T-helper 2 cell treated with Interferon-gamma antibody and Interleukin-4, amounts not matched to agents 5 μg/mL and 100 μg/mL, for 36 hours (primary cell): ENCODE data around the gene GRID1.
"Not testable (repeated sequence)": the region's sequence is repeated elsewhere in the genome, so short reads cannot be mapped to it uniquely, and the experiment has no call there.

ENCODE experiments used
- DNase-seq: peaks from one replicate; pipeline ENCODE4 v3.0.0; 2021; ENCODE audit warnings: low spot score
- H3K27ac Mint-ChIP-seq: one replicate; pipeline ENCODE4 v1.8.0; 2021; ENCODE audit warnings: mild to moderate bottlenecking, mixed read lengths
- H3K27me3 Mint-ChIP-seq: one replicate; pipeline ENCODE4 v1.8.0; 2021; ENCODE audit warnings: low read depth, mixed read lengths
- H3K36me3 Mint-ChIP-seq: one replicate; pipeline ENCODE4 v1.8.0; 2021; ENCODE audit warnings: low read depth, mixed read lengths
- H3K4me1 Mint-ChIP-seq: one replicate; pipeline ENCODE4 v1.8.0; 2021; ENCODE audit warnings: low read depth, mixed read lengths
- H3K4me3 Mint-ChIP-seq: one replicate; pipeline ENCODE4 v1.8.0; 2022; ENCODE audit warnings: mild to moderate bottlenecking, moderate library complexity, mixed read lengths
- H3K9me3 Mint-ChIP-seq: one replicate; pipeline ENCODE4 v1.8.0; 2021; ENCODE audit warnings: mixed read lengths

GRID1 gene

DNA sequence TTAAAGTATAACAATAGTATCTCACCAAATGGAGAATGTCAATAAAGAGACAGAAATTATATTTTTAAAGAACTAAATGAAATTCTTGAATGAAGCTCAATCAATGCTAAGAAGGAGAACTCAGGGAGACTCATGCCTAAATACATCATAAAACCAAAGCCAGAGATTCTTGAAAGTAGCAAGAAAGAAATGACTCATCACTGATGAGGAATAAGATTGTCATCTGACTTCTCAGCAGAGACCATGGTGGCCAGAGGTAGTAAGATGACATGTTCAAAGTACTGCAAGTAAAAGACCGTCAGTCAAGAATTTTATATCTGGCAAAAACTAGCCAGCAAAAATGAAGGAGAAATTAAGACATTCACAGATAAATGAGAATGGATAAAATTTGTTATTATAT is 399.0 kb downstream of the GRID1 start:
- no peak overlapping the region for H3K27ac Mint-ChIP-seq
- no peak overlapping the region for H3K4me3 Mint-ChIP-seq
- no peaks in the 10 kb centered on the region for H3K36me3 Mint-ChIP-seq
- H3K4me1 Mint-ChIP-seq = peaks cover 2% of the 10 kb centered on the region
- peaks cover 4% of the 10 kb centered on the region for H3K9me3 Mint-ChIP-seq
- DNase-seq = no peak
- H3K27me3 Mint-ChIP-seq = peaks cover 2% of the 10 kb centered on the region

DNA sequence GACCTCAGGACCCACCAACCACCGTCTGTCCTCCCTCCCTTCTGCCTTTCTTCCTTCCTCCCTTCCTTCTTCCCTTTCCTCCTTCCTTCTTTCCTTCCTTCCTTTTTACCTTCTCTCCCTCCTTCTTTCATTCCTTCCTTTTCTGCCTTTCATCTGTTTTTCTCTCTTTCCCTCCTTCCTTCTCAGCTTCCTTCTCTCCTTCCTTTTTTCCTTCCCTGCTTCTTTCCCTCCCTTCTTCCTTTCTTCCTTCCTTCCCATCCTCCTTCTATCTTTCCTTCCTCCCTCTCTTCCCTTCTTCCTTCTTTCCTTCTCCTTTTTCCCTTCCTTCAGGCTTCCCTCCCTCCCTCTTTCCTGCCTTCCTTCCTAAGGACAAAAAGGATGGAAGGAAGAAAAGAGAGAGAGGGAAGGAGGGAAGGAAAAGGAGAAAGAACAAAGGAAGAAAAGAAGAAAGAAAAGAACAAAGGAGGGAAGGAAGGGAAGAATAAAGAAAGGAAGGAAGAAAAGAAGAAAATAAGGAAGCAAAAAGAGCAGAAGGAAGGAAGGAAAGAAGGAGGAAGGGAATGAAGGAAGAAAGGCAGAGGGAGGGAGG is 405.0 kb downstream of the GRID1 start:
- Mint-ChIP-seq H3K27me3 (no peaks in the 10 kb centered on the region), H3K27ac (peak overlapping the region; percentile 36), H3K36me3 (no peaks in the 10 kb centered on the region), H3K4me3 (no peak overlapping the region), H3K4me1 (no peaks in the 10 kb centered on the region), H3K9me3 (peaks cover 9% of the 10 kb centered on the region)
- DNase-seq = no peak

DNA sequence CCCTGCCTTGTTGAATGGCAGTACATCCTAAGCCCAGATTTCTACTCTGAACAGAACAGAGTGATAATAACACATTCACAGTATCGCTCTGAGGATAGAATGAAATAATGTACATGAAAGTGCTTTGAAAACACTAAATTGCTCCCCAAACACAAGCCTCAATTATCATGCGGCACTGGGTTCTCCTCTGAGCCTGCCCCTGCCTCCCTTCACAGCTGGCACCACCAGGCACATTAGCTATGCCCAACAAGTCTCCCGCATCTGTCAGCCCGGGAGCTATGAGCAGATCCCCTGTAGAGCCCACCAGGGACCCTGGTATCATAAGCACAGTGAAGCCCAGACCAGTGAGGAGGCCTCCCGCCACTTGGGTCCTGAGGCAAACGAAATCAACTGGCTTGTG is 405.5 kb downstream of the GRID1 start:
- no peak for DNase-seq
- H3K27me3 Mint-ChIP-seq = no peaks in the 10 kb centered on the region
- peaks cover 10% of the 10 kb centered on the region for H3K9me3 Mint-ChIP-seq
- H3K36me3 Mint-ChIP-seq = no peaks in the 10 kb centered on the region
- H3K4me1 Mint-ChIP-seq = no peaks in the 10 kb centered on the region
- no peak overlapping the region for H3K27ac Mint-ChIP-seq
- no peak overlapping the region for H3K4me3 Mint-ChIP-seq

DNA sequence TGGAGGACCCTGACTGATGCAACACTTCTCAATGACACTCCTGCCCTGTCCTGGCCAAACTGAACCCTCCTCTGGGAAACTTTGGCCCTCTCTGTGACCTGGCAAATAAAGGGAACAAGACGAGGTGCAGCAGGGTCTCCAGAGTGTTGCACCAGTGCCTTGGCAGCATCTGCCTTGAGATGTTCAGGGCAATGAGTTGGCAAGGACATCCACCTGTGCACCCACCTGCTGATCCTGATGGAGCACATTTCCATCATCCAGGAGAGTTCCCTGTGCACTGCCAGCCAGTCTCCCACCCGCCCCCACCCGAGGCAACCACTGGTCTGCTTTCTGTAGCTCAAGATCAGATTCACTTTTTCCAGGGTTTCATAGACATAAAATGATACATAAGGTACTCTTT is 407.4 kb downstream of the GRID1 start:
- Mint-ChIP-seq H3K27ac (no peak overlapping the region), H3K27me3 (no peaks in the 10 kb centered on the region), H3K9me3 (peaks cover 6% of the 10 kb centered on the region), H3K4me3 (no peak overlapping the region), H3K36me3 (no peaks in the 10 kb centered on the region), H3K4me1 (no peaks in the 10 kb centered on the region)
- DNase-seq = no peak

DNA sequence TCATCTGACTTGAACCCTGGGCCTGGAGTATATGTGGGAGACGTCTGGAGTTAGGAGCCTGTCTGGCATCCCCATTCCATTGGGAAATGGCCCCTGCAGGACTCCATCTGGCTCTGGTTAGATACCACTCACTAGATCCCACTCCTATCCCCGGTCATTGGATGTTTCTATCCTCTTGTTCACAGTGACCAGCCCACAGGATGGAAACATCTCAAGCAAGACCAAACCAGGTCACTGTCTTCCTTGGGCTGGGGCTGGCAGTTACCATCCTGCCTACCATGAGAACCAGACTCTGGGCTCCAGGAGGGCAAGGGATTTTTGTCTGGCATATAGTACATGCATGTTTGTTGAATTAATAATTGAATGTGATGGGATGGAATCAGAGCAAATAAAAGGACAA is 415.7 kb downstream of the GRID1 start:
- Mint-ChIP-seq H3K9me3 (no peaks in the 10 kb centered on the region), H3K27me3 (peaks cover 2% of the 10 kb centered on the region), H3K4me1 (no peaks in the 10 kb centered on the region), H3K36me3 (no peaks in the 10 kb centered on the region), H3K27ac (no peak overlapping the region), H3K4me3 (no peak overlapping the region)
- DNase-seq = no peak

DNA sequence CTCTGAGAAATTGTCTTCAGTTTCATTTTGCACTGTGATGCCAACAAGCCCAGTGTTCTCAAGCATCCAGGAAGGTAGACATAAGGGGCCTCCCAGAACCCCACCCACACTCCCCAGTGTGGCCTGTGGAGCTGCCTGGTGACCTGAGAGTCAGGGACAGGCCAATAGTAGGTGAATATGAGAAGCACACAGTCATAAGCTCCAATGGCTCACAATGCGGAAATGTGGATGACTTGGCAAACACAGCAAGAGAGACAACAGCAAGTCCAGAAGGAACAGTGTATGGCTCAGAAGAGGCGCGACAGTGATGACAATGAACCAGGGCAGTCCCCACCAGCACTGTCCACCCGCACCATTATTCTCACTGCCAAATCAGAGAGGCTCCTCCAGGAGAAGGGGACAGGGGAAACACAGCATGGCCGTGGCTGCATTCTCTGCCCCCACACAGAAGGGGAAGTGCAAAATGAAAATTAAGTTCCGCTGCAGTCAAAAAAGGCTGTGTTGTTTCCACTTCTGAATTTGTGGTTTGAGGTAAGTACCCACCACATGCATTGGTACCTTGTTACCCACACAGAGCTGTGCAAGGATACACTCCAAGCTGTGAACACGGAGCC is 419.8 kb downstream of the GRID1 start:
- no peak overlapping the region for H3K4me3 Mint-ChIP-seq
- no peak for DNase-seq
- no peaks in the 10 kb centered on the region for H3K4me1 Mint-ChIP-seq
- no peaks in the 10 kb centered on the region for H3K9me3 Mint-ChIP-seq
- H3K27ac Mint-ChIP-seq = no peak overlapping the region
- no peaks in the 10 kb centered on the region for H3K36me3 Mint-ChIP-seq
- H3K27me3 Mint-ChIP-seq = peaks cover 3% of the 10 kb centered on the region

DNA sequence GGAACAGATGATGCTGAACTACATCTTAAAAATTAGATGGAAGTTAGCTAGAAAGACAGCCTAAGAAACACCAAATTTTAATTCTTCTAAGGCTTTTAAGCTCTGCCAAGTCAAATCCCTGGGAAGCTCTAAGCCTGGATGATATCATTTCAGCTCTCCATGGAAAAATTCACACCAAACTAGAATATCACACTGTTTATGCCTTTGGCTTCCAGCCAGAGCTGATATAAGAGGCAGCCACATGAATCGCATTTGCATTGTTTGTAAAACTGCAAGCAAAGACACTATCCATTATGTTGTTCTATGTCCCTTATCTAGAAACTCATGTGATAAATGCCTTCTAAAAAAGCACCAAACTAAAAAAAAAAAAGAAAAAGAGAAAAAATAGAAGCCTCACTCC is 430.4 kb downstream of the GRID1 start:
- Mint-ChIP-seq H3K36me3 (no peaks in the 10 kb centered on the region), H3K4me3 (no peak overlapping the region), H3K9me3 (no peaks in the 10 kb centered on the region), H3K27ac (no peak overlapping the region), H3K4me1 (no peaks in the 10 kb centered on the region), H3K27me3 (no peaks in the 10 kb centered on the region)
- no peak for DNase-seq

DNA sequence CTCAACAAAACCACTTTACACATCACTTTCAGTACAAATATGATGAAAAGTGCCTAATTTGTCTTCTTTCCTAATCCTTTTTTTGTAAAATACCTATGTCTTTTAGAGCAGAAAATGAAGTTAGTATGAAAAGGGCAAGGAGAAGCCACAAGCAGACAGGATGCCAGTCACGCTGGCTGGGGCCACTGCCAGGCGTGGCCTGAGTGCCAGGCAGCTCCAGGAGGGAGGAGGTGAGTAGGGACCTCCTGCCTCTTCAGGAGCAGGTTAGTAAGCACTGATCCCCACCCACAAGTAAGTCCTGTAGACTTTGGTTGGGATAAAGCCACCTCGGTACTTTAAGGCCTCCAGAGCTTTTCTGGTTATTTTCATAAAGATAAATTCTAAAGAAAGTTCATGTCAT is 432.0 kb downstream of the GRID1 start:
- H3K9me3 Mint-ChIP-seq = no peaks in the 10 kb centered on the region
- no peaks in the 10 kb centered on the region for H3K27me3 Mint-ChIP-seq
- H3K36me3 Mint-ChIP-seq = no peaks in the 10 kb centered on the region
- H3K4me3 Mint-ChIP-seq = no peak overlapping the region
- H3K4me1 Mint-ChIP-seq = no peaks in the 10 kb centered on the region
- no peak overlapping the region for H3K27ac Mint-ChIP-seq
- DNase-seq = no peak

DNA sequence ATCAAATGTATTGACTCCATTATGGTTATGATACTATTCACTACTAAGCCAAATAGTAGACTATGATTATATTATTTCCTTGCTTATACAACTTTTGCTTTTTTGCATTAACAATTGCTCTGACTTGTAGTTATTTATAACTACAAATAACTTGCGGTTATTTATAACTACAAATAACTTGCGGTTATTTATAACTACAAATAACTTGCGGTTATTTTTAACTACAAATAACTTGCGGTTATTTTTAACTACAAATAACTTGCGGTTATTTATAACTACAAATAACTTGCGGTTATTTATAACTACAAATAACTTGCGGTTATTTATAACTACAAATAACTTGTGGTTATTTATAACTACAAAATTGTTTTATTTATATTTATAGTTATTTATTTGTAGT is 436.6 kb downstream of the GRID1 start:
- H3K9me3 Mint-ChIP-seq, H3K27ac Mint-ChIP-seq, H3K27me3 Mint-ChIP-seq, DNase-seq, H3K4me3 Mint-ChIP-seq, H3K36me3 Mint-ChIP-seq, H3K4me1 Mint-ChIP-seq: not testable (repeated sequence)

DNA sequence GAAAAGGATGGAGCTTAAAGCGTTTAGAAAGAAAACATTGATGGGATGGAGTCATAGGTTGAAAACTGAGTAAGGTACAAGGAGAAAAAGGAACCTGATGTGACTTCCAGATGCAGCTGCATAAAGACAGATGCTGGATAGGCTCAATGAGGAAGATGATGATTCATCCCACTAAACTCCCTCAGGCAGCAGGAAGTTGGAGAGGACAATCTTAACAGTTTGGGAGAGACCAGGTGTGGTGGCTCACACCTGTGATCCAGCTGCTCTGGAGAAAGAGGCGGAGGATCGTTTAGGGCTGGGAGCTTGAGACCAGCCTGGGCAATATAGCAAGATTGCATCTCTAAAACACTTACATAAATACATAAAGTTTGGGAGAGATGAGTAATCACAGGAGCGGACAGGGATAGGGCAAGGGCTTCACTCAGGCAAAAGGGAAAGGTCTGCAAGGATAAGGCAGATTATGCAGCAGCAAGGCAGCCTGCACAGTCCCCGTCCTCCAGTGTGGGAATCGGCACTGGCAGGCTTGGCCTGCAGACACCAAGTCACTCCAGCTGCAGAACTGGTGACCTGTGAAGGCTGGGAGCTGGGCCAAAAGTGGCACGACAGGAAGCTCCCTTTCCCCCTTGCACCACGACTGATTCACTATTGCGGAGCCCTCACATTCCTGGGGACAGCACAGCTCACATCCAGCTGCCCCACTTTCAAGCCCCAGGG is 438.5 kb downstream of the GRID1 start:
- no peaks in the 10 kb centered on the region for H3K27me3 Mint-ChIP-seq
- no peak overlapping the region for H3K4me3 Mint-ChIP-seq
- H3K36me3 Mint-ChIP-seq = no peaks in the 10 kb centered on the region
- H3K4me1 Mint-ChIP-seq = no peaks in the 10 kb centered on the region
- no peak overlapping the region for H3K27ac Mint-ChIP-seq
- H3K9me3 Mint-ChIP-seq = no peaks in the 10 kb centered on the region
- DNase-seq = no peak

DNA sequence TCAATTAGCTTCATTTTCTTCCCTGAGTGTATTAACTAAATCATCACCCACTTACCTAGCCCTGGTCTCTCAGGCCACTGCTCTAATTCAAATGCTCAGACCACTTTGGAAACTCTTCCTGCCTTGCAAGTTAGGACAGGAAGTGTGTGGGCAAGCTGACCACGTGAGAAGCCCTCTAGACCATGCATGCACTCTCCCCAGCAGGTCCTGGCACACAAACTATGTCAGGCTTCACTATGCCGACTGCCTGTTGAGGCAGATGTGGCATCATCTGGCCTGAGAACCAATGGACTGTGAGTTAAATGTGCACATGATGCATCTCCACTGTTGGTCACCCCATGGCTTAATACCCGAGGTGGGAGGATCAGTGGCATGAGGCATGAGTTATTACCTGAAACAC is 439.6 kb downstream of the GRID1 start:
- Mint-ChIP-seq H3K36me3 (no peaks in the 10 kb centered on the region), H3K27me3 (no peaks in the 10 kb centered on the region), H3K27ac (no peak overlapping the region), H3K4me1 (no peaks in the 10 kb centered on the region), H3K4me3 (no peak overlapping the region), H3K9me3 (no peaks in the 10 kb centered on the region)
- DNase-seq = no peak

DNA sequence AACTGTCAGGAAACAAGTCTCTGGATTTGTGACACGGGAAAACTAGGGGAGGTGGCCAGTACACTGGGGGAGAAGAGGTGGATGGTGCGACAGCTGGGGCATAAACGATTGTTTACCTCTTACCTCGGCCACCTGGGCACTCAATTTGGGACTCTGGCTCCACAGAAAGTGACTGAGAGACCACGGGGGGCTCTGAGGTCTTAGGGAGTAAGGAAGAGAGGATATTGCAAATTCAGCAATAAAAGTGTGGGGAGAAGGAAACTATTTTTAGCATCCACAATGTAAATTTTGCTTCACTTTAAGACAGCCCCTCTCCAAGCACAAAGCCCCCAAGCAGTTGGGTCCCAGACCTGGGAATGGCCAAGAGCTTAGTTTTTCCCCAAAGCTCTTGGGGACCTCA is 440.5 kb downstream of the GRID1 start:
- no peak overlapping the region for H3K27ac Mint-ChIP-seq
- no peaks in the 10 kb centered on the region for H3K4me1 Mint-ChIP-seq
- no peaks in the 10 kb centered on the region for H3K9me3 Mint-ChIP-seq
- no peaks in the 10 kb centered on the region for H3K27me3 Mint-ChIP-seq
- no peaks in the 10 kb centered on the region for H3K36me3 Mint-ChIP-seq
- no peak overlapping the region for H3K4me3 Mint-ChIP-seq
- no peak for DNase-seq

DNA sequence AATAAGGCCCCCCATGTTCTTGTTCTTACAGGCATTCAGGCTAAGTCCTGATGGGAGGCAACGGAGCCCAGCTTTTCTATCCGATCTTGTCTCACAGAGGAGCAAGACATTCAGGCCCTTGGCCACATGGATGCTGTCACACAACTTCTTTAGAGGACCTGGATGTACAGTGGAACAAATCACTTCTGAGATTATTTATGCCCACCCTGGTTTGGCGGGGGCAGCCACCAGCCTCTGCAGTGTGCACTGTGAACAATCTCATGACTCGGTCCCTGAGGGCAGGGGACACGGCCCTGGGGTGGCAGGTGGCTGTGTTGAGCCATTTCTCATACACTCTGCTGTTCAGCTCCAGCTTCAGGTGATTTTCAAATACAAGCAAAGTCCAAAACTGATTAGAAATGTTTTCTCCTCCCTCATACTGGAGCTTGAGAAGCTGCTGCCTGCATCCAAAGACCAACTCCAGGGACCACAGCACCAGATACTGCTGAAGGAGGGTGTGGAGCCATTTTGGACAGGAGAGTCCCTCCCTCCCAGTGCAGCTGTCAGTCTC is 441.3 kb downstream of the GRID1 start:
- Mint-ChIP-seq H3K36me3 (no peaks in the 10 kb centered on the region), H3K27me3 (no peaks in the 10 kb centered on the region), H3K27ac (no peak overlapping the region), H3K4me1 (no peaks in the 10 kb centered on the region), H3K4me3 (no peak overlapping the region), H3K9me3 (no peaks in the 10 kb centered on the region)
- no peak for DNase-seq

DNA sequence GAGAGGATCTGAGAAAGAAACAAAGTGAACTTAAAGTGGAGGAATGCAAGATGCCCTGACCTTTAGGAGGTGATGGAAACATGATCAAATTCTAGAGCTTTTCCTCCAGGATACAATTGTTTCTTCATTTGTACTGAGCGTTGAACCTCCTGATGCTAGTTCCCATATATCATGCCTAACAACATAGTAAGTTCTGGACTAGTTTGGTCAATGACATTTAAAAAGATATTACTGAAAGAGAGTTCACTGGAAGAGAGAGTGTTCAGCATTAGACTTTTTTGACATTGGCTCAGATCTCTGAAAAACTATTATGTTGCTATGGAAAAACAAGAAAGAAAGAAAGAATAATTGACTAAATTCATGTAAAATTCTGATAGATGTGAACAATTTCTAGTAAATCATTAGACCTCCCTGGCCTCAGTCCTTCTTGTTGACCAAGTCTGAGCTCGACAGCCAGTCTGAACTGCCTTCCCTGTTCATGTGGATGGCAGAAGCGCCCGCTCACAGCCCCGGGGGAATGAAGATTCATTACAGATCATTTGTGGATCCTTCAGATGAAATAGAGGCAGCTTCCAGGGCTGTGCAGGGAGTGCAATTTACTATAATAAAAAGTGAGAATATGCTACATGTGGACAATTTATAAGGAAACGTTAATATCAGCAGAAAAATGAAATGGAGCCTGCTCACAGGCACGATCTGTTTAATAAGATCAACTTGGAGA is 442.1 kb downstream of the GRID1 start:
- H3K36me3 Mint-ChIP-seq = no peaks in the 10 kb centered on the region
- no peak for DNase-seq
- peaks cover under 1% of the 10 kb centered on the region for H3K27me3 Mint-ChIP-seq
- no peaks in the 10 kb centered on the region for H3K9me3 Mint-ChIP-seq
- no peaks in the 10 kb centered on the region for H3K4me1 Mint-ChIP-seq
- no peak overlapping the region for H3K27ac Mint-ChIP-seq
- H3K4me3 Mint-ChIP-seq = no peak overlapping the region
